ENCODE results near the gene SYNGR2. TPM values are rescaled to one million over a fixed set of nuclear protein-coding genes. Genes with fewer than 3 reads are reported as not detected.

The SYNGR2 gene
- total and polyA plus RNA-seq, 2 of the 8 experiments (the other 6 are each of a cell fraction or from before 2014, with no cell fraction given) = 50.0 to 139 TPM

DNA sequence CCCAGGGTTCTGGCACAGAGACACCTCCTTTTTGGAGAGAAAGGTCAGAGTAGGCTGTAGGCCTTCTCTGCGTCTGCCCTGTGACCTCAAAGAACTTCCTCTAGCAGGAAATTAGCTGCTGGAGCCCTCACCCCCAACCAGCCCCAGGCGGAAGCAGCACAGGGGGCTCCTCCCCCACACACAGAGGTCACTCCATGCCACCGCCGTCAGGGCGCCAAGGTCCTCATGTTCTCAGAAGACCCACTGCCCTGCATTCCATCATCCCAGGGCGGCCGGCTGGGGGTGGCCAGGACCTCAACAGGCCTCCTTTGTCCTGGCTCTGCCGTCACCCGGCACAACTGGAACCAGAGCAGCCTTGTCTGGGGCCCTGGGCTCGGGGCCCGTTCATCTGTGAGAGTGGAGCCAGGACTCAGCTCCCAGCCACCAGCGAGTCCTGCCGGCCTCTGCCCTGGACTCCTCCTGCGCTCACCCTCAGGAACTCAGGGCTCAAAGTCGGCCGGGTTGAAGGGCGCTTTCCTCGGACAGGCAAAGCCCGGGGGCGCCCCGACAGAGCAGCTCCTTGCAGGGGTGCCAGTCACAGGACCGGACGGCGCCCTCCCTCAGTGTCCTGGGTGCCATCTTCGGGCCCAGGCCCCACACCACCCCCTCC is 41.0 kb upstream of the SYNGR2 start:
- Histone ChIP-seq H3K14ac (ENCODE audit: insufficient read length) (no peak overlapping the region), H4K20me1 (replicated peaks in 1 of 2; ENCODE audit: control insufficient read depth in 1 of 2, insufficient read depth in 2 of 2, low read length in 2 of 2) (peaks cover 2 to 14% of the 10 kb centered on the region in 2 experiments), H2BK5ac (ENCODE audit: low read depth, low read length) (peak overlapping the region; percentile 55; the same call in 1 of the 2 replicates), H3K4ac (replicated peaks; ENCODE audit: insufficient read length, low read depth, low read length) (peak overlapping the region; percentile 95), H2BK15ac (ENCODE audit: low read length) (no peak overlapping the region), H2BK12ac (ENCODE audit: low read depth, low read length) (peak overlapping the region; percentile 50; the same call in 1 of the 2 replicates), H2BK20ac (ENCODE audit: low read length) (no peak overlapping the region), H3K23me2 (ENCODE audit: low read depth, low read length) (peaks cover 14% of the 10 kb centered on the region), H3K27me3 (replicated peaks in 1 of 4; ENCODE audit: control insufficient read depth in 3 of 4, extremely low read depth in 1 of 4, insufficient read depth in 3 of 4, low read length in 3 of 4) (peaks cover 0 to 9% (median 7%) of the 10 kb centered on the region in 4 experiments; a peak in 5 of 7 replicates), H3K79me1 (ENCODE audit: low read depth, low read length) (peaks cover 3% of the 10 kb centered on the region), H3K56ac (replicated peaks; ENCODE audit: insufficient read length, low read depth, low read length) (peak overlapping the region; percentile 59), H2AK5ac (ENCODE audit: low read depth, low read length) (peak overlapping the region; percentile 56; the same call in 1 of the 2 replicates), H2BK120ac (replicated peaks; ENCODE audit: low read depth, low read length) (no peak overlapping the region), H3K36me3 (ENCODE audit: control insufficient read depth in 2 of 4, insufficient read depth in 4 of 4, low read length in 3 of 4) (peaks cover 2 to 24% (median 12%) of the 10 kb centered on the region in 4 experiments; a peak in 5 of 8 replicates), H3K27ac (ENCODE audit: low read depth, low read length) (no peak overlapping the region; the same call in 1 of the 2 replicates), H3K4me1 (replicated peaks in 1 of 4; ENCODE audit: control insufficient read depth in 3 of 4, insufficient read depth in 4 of 4, low read length in 3 of 4) (peaks cover 0 to 27% (median 17%) of the 10 kb centered on the region in 4 experiments; a peak in 6 of 7 replicates), H2AFZ (ENCODE audit: low read length) (no peak overlapping the region), H3K4me3 (ENCODE audit: extremely low read depth in 1 of 4, insufficient read depth in 2 of 4, low read depth in 3 of 4, low read length in 4 of 4) (peak overlapping the region; percentile 62 to 94 (median 70)), H4K91ac (replicated peaks; ENCODE audit: insufficient read length, low read length) (peak overlapping the region; percentile 92), H3K18ac (ENCODE audit: extremely low read depth, low read length) (peak overlapping the region; percentile 48), H3K9me3 (ENCODE audit: insufficient read depth in 2 of 2, low read depth in 1 of 2, low read length in 1 of 2) (no peaks in the 10 kb centered on the region), H3K79me2 (ENCODE audit: control insufficient read depth in 1 of 2, insufficient read depth in 2 of 2, low read length in 2 of 2) (no peaks in the 10 kb centered on the region), H4K5ac (ENCODE audit: insufficient read length, low read depth, low read length) (peak overlapping the region; percentile 39), H3K4me2 (ENCODE audit: insufficient read depth in 1 of 2, low read depth in 2 of 2, low read length in 2 of 2) (peak overlapping the region; percentile 56 to 90), H3K9ac (replicated peaks in 1 of 4; ENCODE audit: extremely low read depth in 1 of 4, low read depth in 3 of 4, low read length in 3 of 4) (peak overlapping the region in 2 of 4 experiments; percentile 45 to 55; a peak in 4 of 7 replicates), H3K23ac (ENCODE audit: insufficient read length) (no peak overlapping the region), H4K8ac (ENCODE audit: extremely low read depth, insufficient read depth, low read length) (0 out of 2 replicates have a peak overlapping the region, but pooled peaks have one; percentile 4)
- DNase-seq (ENCODE audit: low read depth in 1 of 2, low spot score in 2 of 2) (no peak), FAIRE-seq (no peak)
- ChIA-PET CTCF (ENCODE audit: partially characterized antibody) (interaction anchor here (0.6 to 11.4 kb wide), 16 partner anchors 9 to 1230 kb away, joined by 3 to 122 read pairs (median 4); partner anchors contain the start of genes AFMID and TK1), POLR2A (ENCODE audit: partially characterized antibody) (interaction anchor here (0.7 to 2.8 kb wide), 14 partner anchors 11 to 169 kb away, joined by 3 to 16 read pairs (median 6); partner anchors contain the start of genes AFMID, TK1 and TNRC6C)
- 30% methylated on average over 19 of the region's 25 CpGs; no CpG with 5 or more reads in 1 of the 2 experiments for WGBS, 2 experiments (ENCODE audit: extremely low coverage in 1 of 2, insufficient coverage in 1 of 2, insufficient read length in 1 of 2, insufficient replicate concordance in 2 of 2, low coverage in 1 of 2, low lambda C conversion rate in 2 of 2, missing lambda C conversion rate in 1 of 2)
- TF ChIP-seq NRF1 (IDR thresholded peaks at IDR 0.05; ENCODE audit: low read depth, low read length) = no peak
- TF ChIP-seq TEAD4 (IDR thresholded peaks at IDR 0.05; ENCODE audit: low read depth, low read length) = no peak
- TF ChIP-seq CTBP2 (IDR thresholded peaks at IDR 0.05; ENCODE audit: borderline replicate concordance, insufficient read depth, insufficient read length, low read length) = no peak
- no peak for TF ChIP-seq CREB1 (IDR thresholded peaks at IDR 0.05)
- no peak for TF ChIP-seq HDAC2 (IDR thresholded peaks at IDR 0.05; ENCODE audit: borderline replicate concordance in 1 of 2, low read depth in 2 of 2, low read length in 2 of 2)
- no peak for TF ChIP-seq CBX5 (IDR thresholded peaks at IDR 0.05; ENCODE audit: low read depth, low read length)
- no peak for TF ChIP-seq POU5F1 (IDR thresholded peaks at IDR 0.05; ENCODE audit: low read depth, low read length)
- no peak for TF ChIP-seq RFX5 (IDR thresholded peaks at IDR 0.05; ENCODE audit: borderline replicate concordance, low read depth, low read length)
- TF ChIP-seq JUN (IDR thresholded peaks at IDR 0.05; ENCODE audit: low read depth, low read length) = no peak

Data from H1 (cell line).